Activated gamma-delta T cell treated with Interleukin-2 at 50 U/mL for 16 hours (primary cell): Measurements from ENCODE around the gene HOXD10.

ENCODE experiments used
- DNase-seq: peaks from one replicate; pipeline ENCODE4 v3.0.0-alpha.2; 2020

Gene HOXD10

DNA sequence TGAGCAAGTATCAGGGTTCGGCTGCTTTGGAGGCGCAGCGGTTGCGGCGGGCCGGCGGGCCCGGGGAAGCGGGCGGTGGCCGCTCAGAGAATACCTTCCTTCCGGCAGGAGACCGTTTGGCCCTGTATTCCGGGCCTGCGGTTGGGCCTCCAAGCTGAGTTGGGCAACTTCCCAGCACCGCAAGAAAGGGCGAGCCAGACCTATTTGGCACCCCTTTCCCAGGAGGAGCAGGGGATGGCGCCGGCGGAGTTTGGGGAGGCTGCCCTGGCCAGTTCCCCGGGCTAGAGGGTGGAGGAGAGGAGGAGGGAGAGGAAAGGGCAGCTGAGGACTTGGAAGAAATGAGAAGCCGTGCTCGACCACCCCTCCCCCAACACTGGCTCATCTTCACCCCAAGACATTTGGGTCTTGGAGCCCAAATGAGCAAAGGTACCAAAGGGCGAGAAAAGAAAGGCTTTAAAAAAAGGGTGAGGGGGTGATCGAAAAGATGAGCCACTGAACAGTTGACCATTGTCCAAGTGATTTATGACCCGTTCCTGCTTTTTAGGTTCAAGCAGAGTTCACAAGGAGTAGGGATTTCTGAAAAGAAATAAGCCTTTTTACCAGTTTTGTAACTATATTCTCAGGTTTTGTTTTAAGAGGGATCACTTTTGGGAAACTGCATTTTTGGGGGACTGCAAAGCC is 48.9 kb downstream of the HOXD10 start:
- DNase-seq = no peak

- DNase-seq = no peak
These were observed 49.7 kb downstream of the HOXD10 start for GRCh38 chr2:176166272-176166671.

GRCh38 chr2:176167398-176167797 is 50.8 kb downstream of the HOXD10 start:
- no peak for DNase-seq

DNA sequence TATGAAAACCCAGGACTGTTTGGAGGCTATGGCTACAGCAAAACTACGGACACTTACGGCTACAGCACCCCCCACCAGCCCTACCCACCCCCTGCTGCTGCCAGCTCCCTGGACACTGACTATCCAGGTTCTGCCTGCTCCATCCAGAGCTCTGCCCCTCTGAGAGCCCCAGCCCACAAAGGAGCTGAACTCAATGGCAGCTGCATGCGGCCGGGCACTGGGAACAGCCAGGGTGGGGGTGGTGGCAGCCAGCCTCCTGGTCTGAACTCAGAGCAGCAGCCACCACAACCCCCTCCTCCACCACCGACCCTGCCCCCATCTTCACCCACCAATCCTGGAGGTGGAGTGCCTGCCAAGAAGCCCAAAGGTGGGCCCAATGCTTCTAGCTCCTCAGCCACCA is 52.6 kb downstream of the HOXD10 start:
- no peak for DNase-seq
